HG02970 (cell line): Measurements from ENCODE around the gene PFKP.
A peak's percentile ranks its signal among the peaks of the same experiment; 100 is the strongest.
"Not testable (repeated sequence)": the region's sequence is repeated elsewhere in the genome, so short reads cannot be mapped to it uniquely, and the experiment has no call there.

Experiments used
- ATAC-seq: cut with Tn5 transposase; IDR thresholded peaks from one replicate; pipeline ENCODE4 v1.9.1; 2021; ENCODE audit warnings: mild to moderate bottlenecking, moderate library complexity, moderate number of reproducible peaks; ENCODE audit not compliant: unreplicated experiment, low FRiP score

Gene PFKP

DNA sequence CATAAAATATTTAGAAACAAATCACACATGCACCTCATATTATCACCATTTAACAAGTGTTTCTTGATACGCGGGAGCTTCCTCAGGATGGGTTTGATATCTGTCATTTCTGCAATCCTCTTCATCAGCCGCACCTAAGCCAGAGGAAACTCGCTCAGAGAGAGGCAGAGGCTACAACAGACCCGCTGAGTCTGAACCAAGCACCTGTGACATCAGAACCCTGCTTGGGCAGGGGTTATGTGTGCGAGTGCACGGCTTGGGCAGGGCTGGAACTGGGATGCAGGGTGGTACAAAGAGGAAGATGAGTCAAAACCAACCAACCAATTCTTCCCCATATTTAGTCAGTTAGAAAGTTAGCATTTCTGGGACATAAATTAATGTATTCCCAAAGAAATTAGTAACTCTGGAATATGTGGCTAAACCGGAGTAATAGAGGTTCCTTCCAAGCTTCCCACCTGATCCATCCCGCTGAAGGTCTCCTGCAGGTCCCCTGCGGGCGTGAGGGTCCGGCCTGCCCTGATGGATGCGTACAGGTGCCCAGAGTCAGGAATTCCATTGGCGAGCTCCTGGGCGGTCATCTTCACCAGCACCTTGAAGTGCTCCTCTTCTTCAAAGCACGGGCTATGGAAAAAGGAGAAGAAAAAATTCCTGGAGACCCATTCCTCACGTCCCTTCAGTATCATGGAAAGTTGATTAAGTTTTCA, 79.9 kb downstream of the PFKP start:
- no peak for ATAC-seq

DNA sequence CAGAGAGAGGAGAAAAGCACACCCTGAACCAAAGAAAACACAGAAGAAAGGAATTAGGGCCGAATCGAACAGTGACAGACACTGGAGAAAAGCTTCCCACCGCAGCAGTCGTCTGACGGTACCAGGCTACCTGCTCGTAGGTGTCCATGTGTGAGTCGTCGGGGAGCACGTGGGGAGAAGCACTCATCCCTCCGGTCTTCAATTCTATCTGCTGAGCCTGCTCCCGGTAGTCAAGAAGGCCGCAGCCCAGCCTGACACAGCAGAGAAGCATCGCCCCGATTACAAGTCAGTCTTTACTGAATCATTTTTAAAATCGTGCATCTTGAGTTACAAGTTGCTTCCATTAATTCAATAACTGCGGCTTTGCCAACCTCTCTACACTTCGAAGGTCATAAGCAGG, 80.7 kb downstream of the PFKP start:
- ATAC-seq, result no peak

DNA sequence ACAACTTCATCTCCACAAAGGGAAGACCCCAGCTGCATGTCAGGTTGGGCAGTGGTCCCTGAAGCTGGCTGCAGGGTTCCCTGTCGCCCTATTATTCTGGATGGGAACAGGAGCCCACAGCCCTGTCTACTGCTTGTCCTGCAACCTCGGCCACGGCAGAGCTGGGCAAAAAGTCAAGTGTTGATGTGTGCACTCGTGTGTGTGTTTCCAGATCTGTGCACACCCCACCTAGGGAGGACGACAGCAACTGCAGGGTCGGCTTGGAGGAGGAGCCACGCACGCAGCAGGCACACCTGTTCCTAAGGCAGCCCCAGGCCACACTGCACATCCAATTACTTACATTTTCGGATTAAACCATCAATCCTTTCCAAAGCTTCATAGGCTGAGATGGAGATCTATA, 81.6 kb downstream of the PFKP start:
- ATAC-seq, result no peak

DNA sequence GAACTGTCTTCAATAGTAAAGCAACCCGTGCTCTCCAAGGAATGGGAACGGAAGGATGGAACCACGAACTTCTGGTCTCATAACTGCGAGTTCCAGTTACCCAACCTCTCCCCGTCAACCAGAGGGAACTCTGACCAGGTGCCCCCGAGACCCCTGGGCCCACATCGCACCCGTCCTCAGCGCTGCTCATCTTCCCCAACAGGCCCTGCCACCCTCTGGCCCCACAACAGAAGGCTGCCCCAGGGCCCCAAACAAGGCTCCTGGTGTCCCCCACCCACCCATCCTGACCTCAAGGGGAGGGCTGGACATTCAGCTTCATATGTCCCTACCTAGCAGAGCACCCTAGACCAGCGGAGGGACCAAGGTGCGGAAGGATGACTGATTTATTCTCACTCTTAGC, 82.6 kb downstream of the PFKP start:
- no peak for ATAC-seq

DNA sequence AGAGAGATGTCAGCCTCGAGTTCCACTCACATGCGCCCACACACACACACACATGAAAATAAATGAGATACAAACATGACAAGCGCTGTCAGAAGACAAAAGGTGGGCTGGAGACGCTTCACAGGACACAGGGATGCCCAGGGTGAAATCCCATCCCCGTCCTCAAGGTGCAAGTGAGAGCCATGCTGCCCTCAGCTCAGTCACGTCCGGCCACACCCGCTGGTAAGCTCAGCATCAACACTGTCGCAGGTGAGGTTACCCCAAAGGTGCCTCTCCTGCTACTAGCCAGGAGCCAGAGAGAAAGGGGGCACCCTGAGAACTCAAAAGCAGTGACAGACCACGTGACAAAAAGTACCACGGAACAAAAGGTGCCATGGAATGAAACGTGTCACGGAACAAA, 83.0 kb downstream of the PFKP start:
- ATAC-seq, result no peak

DNA sequence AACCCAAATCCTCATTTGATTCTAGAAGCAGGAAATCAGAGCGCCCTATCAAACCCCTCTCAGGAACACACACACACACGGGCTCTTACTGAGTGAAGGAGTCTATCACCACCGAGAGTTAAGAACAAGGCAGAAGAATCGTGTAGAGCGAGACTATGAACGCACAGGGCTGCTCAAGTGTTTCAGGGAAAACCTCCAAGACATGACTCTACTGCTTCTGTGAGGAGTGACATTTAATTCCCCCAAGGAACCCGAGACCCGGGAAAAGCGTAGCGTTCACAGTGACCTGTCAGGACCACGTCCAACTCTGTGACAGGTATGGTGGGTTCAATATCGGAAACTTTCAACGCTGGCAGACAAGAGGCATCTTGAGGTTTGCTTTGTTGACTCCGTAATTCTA, 83.6 kb downstream of the PFKP start:
- ATAC-seq, result no peak

DNA sequence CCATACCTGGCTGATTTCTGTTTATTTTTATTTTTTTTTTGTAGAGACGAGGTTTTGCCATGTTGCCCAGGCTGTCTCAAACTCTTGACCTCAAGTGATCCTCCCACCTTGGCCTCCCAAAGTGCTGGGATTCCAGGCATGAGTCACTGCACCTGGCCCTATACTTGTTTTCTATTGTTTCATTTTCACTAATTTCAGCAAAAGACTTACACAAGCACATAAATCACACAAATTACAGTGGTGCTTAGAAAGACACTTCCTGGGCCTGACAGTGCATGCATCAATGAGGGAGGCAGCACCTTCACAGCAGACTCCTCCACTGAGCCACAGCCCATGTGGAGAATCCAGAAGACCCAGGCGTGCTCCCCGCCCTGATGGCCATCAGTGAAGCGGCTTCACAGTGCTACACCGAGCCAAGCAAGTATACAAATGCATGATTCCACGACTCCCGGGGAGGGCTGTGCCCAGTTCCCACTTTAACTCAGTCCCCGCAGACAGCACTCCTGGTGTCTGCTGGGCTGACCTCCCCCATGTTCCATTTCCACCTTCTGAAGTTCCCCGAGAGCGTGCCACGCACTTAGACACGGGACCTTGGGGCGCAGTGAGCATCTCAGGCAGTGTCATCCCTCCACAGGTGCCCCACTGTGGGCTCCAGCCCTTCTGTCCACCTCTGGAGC, 84.7 kb downstream of the PFKP start:
- ATAC-seq, result no peak

DNA sequence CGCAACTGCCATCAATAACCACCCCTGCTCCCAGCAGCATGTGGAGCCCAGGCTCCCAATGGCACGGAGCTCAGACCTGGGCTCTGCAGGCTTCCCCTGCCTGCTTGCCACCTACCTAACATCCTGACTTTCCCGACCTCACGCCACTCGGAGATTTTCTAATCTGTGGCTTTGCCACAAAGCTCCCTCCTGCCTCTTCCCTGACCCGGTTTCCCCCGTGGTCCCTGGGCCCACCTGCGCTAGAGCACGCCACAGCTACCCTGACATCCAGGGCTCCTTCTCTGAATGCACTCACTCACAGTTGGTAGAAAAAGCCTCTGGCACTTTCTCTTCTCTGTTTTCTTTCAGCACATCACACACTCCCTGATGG, 85.2 kb downstream of the PFKP start:
- no peak for ATAC-seq

DNA sequence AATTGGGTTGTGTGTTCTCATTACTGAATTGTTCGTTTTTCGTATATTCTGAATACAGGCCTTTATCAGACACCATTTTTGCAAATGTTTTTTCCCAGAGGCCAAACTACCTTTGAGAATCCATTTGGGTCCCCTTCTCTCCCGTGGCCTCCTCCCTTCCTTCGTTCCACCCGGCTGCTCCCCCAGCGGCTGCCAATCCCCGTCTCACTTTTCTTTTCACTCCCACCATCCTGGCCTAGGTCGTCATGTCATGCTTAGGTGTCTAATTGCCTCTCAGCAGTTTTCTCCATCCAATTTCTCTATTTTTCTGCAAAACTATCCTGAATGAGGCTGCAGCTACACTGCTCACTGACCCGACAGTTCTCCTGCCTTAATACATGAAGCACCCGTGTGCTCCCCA, 87.3 kb downstream of the PFKP start:
- ATAC-seq, result no peak

DNA sequence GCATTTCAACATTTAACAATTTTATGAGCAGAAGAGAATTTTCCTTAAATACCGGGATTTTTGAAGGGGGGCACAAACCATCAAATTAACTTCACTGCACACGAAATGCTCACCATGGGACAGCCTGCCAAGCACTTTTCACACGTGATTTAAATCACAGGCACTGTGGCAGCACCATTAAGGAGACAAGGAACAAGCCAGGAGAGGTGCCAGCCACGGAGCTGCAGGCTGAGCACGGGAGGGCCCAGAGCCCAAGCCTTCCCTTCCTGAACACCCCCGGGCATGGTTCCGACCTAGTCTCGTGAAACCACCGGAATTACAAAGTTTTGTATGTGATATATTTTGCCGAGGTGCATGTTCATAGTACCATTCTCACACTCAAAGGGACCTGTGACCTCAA, 91.8 kb downstream of the PFKP start:
- ATAC-seq, result no peak

DNA sequence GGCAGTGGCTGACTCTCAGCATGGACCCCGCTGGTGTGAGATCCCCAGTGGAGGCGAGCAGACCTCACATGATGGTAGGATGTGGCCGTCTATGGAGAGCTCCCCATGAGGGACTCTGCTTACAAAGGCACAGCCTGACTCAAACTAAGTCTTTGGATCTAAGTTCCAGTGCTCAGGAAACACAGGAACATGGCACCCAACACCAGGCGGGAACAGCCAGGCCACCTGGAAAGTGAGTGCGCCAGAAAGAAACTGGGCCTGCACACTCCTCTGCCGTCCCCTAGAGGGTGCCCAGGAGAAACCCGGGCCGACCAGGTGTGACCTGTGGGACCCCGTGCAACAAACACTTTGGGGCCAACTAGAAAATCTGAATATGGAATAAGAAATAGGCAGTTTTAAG, 95.2 kb downstream of the PFKP start:
- no peak for ATAC-seq

DNA sequence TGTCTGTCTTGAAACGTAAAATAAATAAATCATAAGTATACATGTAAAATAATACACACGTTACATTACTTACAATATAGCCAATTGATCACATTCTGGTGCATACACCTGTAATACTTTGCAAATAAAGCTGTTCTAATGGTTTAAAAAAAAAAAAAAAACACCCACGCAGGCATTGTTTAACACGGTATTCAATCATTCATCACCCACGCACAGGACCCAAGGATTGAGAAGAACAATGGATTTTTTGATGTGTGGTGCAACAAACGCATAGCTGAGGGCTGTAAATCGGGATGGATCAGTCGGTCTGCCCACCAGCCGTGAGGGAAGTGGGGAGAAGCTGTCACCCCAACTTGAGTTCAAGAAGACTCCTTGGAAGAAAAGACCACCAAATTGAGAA, 96.5 kb downstream of the PFKP start:
- no peak for ATAC-seq

DNA sequence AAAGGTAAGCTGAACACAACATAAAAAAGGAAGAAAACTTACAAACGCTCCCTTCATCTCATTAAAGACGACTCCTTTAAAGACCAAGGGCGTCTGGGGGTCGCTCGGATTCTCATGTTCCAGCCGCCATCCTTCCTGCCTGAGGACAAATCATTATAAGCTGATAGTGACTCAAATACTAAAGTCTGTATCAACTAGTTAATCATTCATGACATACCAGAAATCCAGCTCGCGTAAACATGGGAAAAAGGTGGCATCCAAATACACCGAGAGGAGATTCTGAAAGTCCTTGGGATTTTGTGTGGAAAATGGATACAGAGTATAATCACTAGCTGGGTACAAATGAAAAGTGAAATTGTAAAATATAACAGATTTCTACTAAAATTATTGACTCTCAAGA, 97.8 kb downstream of the PFKP start:
- ATAC-seq, result no peak

DNA sequence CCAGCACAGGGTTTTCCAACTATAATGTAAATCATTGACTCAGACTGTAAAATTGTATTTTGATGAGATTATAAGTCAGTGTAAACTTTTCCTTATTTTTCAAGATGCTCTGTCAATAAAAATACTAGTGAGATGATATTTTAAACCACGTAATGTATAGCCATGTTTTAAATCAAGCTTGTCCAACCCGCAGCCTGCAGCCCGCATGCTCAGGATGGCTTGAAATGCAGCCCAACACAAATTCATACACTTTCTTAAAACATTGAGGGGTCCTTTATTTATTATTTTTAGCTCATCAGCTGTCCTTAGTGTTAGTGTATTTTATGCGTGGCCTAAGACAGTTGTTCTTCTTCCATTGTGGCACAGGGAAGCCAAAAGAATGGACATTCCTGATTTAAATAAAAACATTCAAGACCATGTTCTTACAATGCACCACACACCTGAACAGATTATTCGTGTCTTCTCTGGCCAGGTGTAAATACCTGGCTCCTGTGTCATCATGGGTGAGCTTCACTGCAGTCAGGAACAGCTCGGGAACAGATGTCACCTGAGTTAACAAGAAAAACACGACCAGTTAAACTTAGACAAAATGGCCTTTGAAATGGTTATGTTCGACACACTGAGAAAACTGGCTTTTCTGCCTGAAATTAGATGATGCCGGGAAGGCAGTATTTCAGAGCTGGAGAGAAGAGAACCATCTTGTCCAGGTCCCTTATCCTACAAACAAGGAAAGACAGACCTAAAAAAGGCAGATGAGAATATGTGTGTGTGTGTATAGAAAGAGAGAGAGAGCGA, 99.3 kb downstream of the PFKP start:
- ATAC-seq, result no peak

DNA sequence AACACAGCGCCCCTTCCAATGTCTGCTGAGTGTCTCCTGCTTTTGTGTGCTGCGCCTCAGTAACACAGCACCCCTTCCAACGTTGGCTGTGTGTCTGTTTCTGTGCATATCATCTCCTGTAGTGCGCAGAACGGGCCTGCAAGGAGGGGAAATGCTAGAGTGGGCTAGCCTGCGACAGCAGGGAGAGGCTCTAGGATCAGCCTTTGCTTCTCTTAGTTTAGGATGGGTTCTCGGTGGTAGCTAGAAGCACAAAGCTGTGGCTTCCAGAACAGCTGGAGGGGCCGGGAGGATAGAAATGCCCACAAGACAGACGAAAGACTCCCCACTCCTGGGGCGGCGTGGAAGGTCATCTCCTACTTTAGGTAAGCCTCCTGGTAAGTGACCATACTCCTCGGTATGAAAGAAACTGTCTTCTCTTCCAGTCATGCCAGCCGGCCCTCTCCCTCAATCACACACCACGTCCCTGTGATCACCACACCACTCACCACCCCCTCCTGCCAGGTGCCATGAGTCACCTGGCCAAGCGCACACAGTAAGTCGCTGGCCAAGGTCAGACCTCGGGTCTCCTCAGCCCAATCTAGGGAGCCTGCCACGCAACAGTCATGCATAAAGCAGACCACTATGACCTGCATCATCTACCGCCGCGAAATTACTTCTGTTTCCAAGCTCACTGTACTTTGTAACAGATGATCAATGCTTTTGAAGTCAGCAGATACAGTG, 100.4 kb downstream of the PFKP start:
- ATAC-seq, result no peak

DNA sequence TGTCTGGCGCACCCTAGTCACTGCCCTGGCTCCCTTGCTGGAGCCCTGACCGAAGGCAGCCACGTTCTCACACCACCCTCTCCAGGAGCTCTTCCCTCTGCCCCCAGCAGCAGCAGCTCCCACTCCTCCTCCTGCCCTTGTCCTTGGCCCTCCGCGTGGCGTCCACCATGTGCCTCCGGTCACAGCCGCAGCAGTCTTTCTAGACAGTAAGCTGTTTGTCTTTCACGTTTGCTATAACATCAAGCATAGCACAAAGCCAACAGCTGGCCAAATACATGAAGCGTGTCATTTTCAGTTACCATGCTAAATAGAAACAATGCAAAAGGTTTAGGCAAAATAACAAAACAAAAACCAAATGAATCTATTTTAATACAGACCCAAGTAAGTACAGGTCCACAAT, 101.9 kb downstream of the PFKP start:
- ATAC-seq, result no peak

DNA sequence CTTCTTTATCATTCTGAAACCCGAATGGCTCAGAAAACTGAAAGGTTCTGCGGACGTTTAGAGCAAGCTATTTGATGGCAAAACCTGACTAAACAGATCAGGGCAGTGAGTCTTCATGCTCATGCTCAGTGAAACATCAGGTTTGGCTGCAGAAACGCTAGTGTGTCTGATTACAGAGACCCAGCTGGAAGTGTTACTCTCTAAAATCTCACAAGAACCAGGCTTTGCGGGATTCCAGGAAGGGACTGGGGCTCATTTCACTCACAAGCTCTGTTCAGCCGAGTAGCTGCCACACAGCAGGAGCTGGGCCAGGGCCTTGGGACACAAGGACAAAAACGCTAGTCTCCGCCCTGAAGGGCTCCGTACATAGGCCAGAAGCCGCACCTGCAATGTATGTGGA, 102.3 kb downstream of the PFKP start:
- ATAC-seq, result no peak

DNA sequence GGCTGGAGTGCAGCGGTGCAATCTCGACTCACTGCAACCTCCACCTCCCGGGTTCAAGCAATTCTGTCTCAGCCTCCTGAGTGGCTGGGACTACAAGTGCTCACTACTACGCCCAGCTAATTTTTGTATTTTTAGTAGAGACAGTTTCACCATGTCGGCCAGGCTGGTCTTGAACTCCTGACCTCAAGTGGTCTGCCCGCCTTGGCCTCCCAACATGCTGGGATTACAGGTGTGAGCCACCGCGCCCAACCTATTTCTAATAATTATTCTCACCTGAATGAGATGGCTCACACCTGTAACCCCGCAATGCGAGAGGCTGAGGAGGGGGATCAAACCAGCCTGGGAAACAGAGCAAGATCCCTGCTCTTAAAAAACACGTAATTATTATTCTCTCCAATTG, 104.1 kb downstream of the PFKP start:
- not testable (repeated sequence) for ATAC-seq

DNA sequence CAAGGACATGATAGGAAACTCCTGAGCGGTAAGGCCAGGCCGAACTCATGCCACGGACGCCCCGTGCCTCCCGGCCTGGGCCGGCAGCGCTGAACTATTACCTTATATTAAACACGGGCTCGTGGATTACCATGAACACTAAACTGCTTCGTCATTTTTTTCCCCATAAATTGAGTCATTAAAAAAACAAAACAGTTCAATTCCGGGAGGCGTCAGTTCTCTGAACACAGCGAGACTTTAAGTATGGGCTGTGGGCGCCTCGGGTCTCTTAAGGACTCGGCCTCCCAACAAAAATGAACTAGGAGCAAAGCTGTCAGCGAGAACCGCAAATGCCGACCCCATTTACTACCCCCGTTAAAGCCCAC, 104.7 kb downstream of the PFKP start:
- ATAC-seq, result no peak

DNA sequence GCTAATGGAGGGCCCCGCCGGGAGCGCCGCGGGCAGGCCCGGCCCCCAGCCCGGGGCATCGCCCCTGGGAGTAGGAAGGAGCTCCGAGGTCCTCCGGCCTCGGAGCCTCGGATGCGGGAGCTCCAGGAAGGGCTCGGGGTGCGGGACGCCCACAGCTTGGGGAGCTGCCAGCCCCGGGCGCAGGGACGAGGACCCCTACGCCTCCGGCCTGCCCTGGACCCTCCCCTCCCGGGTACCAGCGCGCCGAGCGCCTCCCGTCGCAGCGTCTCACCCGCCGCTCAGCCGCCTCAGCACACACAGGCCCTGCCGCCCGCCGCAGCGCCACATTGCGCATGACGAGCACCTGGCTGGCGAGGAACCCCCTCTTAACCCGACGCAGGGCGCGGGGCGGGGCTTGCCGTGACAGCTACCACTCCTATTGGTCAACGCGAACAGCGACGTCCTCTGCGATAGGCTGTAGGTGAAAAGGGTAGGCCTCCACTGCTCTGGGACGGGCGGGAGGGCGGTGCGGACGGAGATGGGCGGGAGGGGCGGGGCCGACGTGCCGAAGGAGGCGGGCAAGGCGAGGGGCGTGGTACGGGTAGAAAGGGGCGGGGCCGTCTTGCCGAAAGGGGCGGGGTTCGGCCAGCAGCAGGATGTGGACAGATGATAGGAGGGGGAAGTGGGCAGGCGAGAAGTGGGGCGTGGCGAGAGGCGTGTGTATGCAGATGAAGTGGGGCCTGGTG, 105.3 kb downstream of the PFKP start, which contains the start of gene PITRM1:
TSS of gene PITRM1 (minus strand) at position 337 of the 725 bp plus-strand sequence. CDS start at position 327, 10 bp downstream.
- ATAC-seq, result peak; percentile 98
